Mesenchymal stem cell (in vitro differentiated cells and primary cell): ENCODE data around the gene STAB1.

Source experiments
- DNase-seq: peaks from one replicate; pipeline ENCODE4 v3.0.0-alpha.2; 2013
- H2AFZ ChIP-seq: one replicate; pipeline ENCODE4 v1.6.1; 2013; ENCODE audit warnings: low read depth, mild to moderate bottlenecking, control low read depth, inconsistent platforms, low read length, moderate library complexity
- H2AK5ac ChIP-seq: 2 replicates; pipeline ENCODE4 v1.6.1; 2013; ENCODE audit warnings: low read length, moderate library complexity, mild to moderate bottlenecking, inconsistent platforms; ENCODE audit not compliant: severe bottlenecking
- H2BK120ac ChIP-seq: one replicate; pipeline ENCODE4 v1.6.1; 2013; ENCODE audit warnings: low read depth, mild to moderate bottlenecking, inconsistent platforms, low read length, moderate library complexity
- H2BK12ac ChIP-seq, 2 experiments: one replicate each; pipeline ENCODE4 v1.6.1; 2013; ENCODE audit warnings: inconsistent platforms in 2 of 2, low read length in 2 of 2, mild to moderate bottlenecking in 2 of 2, moderate library complexity in 2 of 2, control low read depth in 1 of 2
- H2BK15ac ChIP-seq: one replicate; pipeline ENCODE4 v1.6.1; 2013; ENCODE audit warnings: mild to moderate bottlenecking, low read depth, inconsistent platforms; ENCODE audit not compliant: poor library complexity, severe bottlenecking
- H2BK5ac ChIP-seq: 2 replicates; pipeline ENCODE4 v1.6.1; 2013; ENCODE audit warnings: low read depth, mild to moderate bottlenecking, low read length, control low read depth, inconsistent platforms; ENCODE audit not compliant: poor library complexity, severe bottlenecking
- H3K14ac ChIP-seq, 2 experiments: one replicate each; pipeline ENCODE4 v1.6.1; 2013; ENCODE audit warnings: inconsistent platforms in 2 of 2, low read length in 2 of 2, control low read depth in 1 of 2, mild to moderate bottlenecking in 1 of 2, moderate library complexity in 1 of 2
- H3K18ac ChIP-seq, 2 experiments: one replicate each; pipeline ENCODE4 v1.6.1; 2013; ENCODE audit warnings: inconsistent platforms in 2 of 2, low read length in 2 of 2, control low read depth in 1 of 2, low read depth in 1 of 2, mild to moderate bottlenecking in 1 of 2
- H3K23ac ChIP-seq, 2 experiments: one replicate each; pipeline ENCODE4 v1.6.1; 2013; ENCODE audit warnings: inconsistent platforms in 2 of 2, low read length in 2 of 2, mild to moderate bottlenecking in 2 of 2, moderate library complexity in 2 of 2, control low read depth in 1 of 2
- H3K27ac ChIP-seq: 2 replicates; pipeline ENCODE4 v1.5.1; 2013; ENCODE audit warnings: mild to moderate bottlenecking, moderate library complexity, low read length, control low read depth, inconsistent platforms; ENCODE audit not compliant: poor library complexity, severe bottlenecking
- H3K27me3 ChIP-seq, 2 experiments: 2 replicates each; pipeline versions ENCODE4 v1.6.1 to v1.7.0; 2013; ENCODE audit warnings: low read length in 2 of 2, mild to moderate bottlenecking in 2 of 2, moderate library complexity in 2 of 2, control low read depth in 1 of 2, inconsistent platforms in 1 of 2; ENCODE audit not compliant: control insufficient read depth in 1 of 2, insufficient read depth in 1 of 2
- H3K36me3 ChIP-seq, 2 experiments: 2 replicates each; pipeline versions ENCODE4 v1.6.1 to v1.7.0; 2013; ENCODE audit warnings: low read length in 2 of 2, control low read depth in 1 of 2, inconsistent platforms in 1 of 2, low read depth in 1 of 2, mild to moderate bottlenecking in 1 of 2; ENCODE audit not compliant: insufficient read depth in 2 of 2, control insufficient read depth in 1 of 2
- H3K4ac ChIP-seq, 2 experiments: one replicate each; pipeline ENCODE4 v1.6.1; 2013; ENCODE audit warnings: inconsistent platforms in 2 of 2, low read length in 2 of 2, mild to moderate bottlenecking in 2 of 2, moderate library complexity in 2 of 2, control low read depth in 1 of 2, low read depth in 1 of 2
- H3K4me1 ChIP-seq: 2 replicates; pipeline ENCODE4 v1.6.1; 2013; ENCODE audit warnings: low read depth, low read length, control low read depth; ENCODE audit not compliant: control insufficient read depth, insufficient read depth
- H3K4me2 ChIP-seq: 2 replicates; pipeline ENCODE4 v1.6.1; 2013; ENCODE audit warnings: low read length, mild to moderate bottlenecking, inconsistent platforms; ENCODE audit not compliant: poor library complexity, severe bottlenecking
- H3K4me3 ChIP-seq, 2 experiments: 2 replicates each; pipeline versions ENCODE4 v1.5.1 to v1.7.0; 2013; ENCODE audit warnings: low read length in 2 of 2, mild to moderate bottlenecking in 2 of 2, control low read depth in 1 of 2, low read depth in 1 of 2; ENCODE audit not compliant: insufficient read depth in 1 of 2
- H3K79me1 ChIP-seq: replicated peaks from 2 replicates; pipeline ENCODE4 v1.6.1; 2013; ENCODE audit warnings: mild to moderate bottlenecking, control low read depth, low read length, inconsistent platforms; ENCODE audit not compliant: poor library complexity, severe bottlenecking
- H3K9ac ChIP-seq: 2 replicates; pipeline ENCODE4 v1.7.0; 2013; ENCODE audit warnings: mild to moderate bottlenecking, low read length, moderate library complexity
- H3K9me3 ChIP-seq: 2 replicates; pipeline ENCODE4 v1.7.0; 2013; ENCODE audit warnings: mild to moderate bottlenecking, low read length; ENCODE audit not compliant: control insufficient read depth
- H4K8ac ChIP-seq: one replicate; pipeline ENCODE4 v1.6.1; 2013; ENCODE audit warnings: inconsistent platforms, mild to moderate bottlenecking, low read length, moderate library complexity
- H4K91ac ChIP-seq: one replicate; pipeline ENCODE4 v1.6.1; 2013; ENCODE audit warnings: mild to moderate bottlenecking, low read length, inconsistent platforms
- WGBS: methylation state at CpG from one replicate; pipeline ENCODE4 v1.1.7; 2013; ENCODE audit warnings: mixed read lengths; 5-methylcytosine and 5-hydroxymethylcytosine counted together

STAB1 gene

DNA sequence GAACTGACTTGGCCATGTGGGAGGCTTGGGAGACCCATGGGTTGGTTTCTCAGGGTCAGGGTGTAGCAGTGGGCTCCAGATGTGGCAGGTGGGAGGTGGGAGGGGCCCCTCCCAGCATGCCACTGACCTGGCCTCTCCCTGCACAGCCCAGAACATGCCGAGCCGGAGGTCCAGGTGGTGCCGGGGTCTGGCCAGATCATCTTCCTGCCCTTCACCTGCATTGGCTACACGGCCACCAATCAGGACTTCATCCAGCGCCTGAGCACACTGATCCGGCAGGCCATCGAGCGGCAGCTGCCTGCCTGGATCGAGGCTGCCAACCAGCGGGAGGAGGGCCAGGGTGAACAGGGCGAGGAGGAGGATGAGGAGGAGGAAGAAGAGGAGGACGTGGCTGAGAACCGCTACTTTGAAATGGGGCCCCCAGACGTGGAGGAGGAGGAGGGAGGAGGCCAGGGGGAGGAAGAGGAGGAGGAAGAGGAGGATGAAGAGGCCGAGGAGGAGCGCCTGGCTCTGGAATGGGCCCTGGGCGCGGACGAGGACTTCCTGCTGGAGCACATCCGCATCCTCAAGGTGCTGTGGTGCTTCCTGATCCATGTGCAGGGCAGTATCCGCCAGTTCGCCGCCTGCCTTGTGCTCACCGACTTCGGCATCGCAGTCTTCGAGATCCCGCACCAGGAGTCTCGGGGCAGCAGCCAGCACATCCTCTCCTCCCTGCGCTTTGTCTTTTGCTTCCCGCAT is 7.9 kb upstream of the STAB1 start:
- WGBS = 97% methylated on average over 31 of the region's 31 CpGs
- H3K27ac ChIP-seq = no peak overlapping the region
- no peaks in the 10 kb centered on the region for H3K27me3 ChIP-seq
- no peaks in the 10 kb centered on the region for H3K9me3 ChIP-seq
- no peak overlapping the region for H4K8ac ChIP-seq
- H2AK5ac ChIP-seq = no peak overlapping the region
- no peak overlapping the region for H3K9ac ChIP-seq
- no peak overlapping the region for H3K23ac ChIP-seq
- H3K4me1 ChIP-seq = peaks cover 31% of the 10 kb centered on the region
- no peak overlapping the region for H3K14ac ChIP-seq
- no peak overlapping the region for H3K18ac ChIP-seq
- peaks cover 27% of the 10 kb centered on the region for H3K79me1 ChIP-seq
- H2AFZ ChIP-seq = no peak overlapping the region
- H3K36me3 ChIP-seq = peaks cover 79 to 96% of the 10 kb centered on the region in 2 experiments
- no peak overlapping the region for H3K4me3 ChIP-seq
- H2BK5ac ChIP-seq = no peak overlapping the region
- no peak overlapping the region for H2BK15ac ChIP-seq
- no peak overlapping the region for H3K4me2 ChIP-seq
- H3K4ac ChIP-seq = no peak overlapping the region
- no peak for DNase-seq
- no peak overlapping the region for H2BK120ac ChIP-seq
- no peak overlapping the region for H2BK12ac ChIP-seq
- H4K91ac ChIP-seq = no peak overlapping the region

DNA sequence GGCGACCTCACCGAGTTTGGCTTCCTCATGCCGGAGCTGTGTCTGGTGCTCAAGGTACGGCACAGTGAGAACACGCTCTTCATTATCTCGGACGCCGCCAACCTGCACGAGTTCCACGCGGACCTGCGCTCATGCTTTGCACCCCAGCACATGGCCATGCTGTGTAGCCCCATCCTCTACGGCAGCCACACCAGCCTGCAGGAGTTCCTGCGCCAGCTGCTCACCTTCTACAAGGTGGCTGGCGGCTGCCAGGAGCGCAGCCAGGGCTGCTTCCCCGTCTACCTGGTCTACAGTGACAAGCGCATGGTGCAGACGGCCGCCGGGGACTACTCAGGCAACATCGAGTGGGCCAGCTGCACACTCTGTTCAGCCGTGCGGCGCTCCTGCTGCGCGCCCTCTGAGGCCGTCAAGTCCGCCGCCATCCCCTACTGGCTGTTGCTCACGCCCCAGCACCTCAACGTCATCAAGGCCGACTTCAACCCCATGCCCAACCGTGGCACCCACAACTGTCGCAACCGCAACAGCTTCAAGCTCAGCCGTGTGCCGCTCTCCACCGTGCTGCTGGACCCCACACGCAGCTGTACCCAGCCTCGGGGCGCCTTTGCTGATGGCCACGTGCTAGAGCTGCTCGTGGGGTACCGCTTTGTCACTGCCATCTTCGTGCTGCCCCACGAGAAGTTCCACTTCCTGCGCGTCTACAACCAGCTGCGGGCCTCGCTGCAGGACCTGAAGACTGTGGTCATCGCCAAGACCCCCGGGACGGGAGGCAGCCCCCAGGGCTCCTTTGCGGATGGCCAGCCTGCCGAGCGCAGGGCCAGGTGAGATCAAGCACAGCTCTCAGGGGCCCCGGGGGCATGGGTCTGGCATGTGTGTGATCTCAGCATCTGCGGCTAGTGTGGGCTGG is 7.1 kb upstream of the STAB1 start:
- H3K4ac ChIP-seq = no peak overlapping the region
- H3K23ac ChIP-seq = no peak overlapping the region
- no peaks in the 10 kb centered on the region for H3K9me3 ChIP-seq
- H2BK15ac ChIP-seq = no peak overlapping the region
- H4K91ac ChIP-seq = no peak overlapping the region
- no peaks in the 10 kb centered on the region for H3K27me3 ChIP-seq
- H3K9ac ChIP-seq = no peak overlapping the region
- no peak overlapping the region for H3K18ac ChIP-seq
- H2AFZ ChIP-seq = no peak overlapping the region
- H3K14ac ChIP-seq = no peak overlapping the region
- H3K4me3 ChIP-seq = no peak overlapping the region
- H3K36me3 ChIP-seq = peaks cover 79 to 96% of the 10 kb centered on the region in 2 experiments
- DNase-seq = no peak
- H2BK12ac ChIP-seq = no peak overlapping the region
- peaks cover 31% of the 10 kb centered on the region for H3K4me1 ChIP-seq
- H2BK5ac ChIP-seq = no peak overlapping the region
- H4K8ac ChIP-seq = no peak overlapping the region
- no peak overlapping the region for H3K4me2 ChIP-seq
- peaks cover 26% of the 10 kb centered on the region for H3K79me1 ChIP-seq
- no peak overlapping the region for H2AK5ac ChIP-seq
- no peak overlapping the region for H3K27ac ChIP-seq
- 98% methylated on average over 59 of the region's 59 CpGs for WGBS
- H2BK120ac ChIP-seq = no peak overlapping the region

DNA sequence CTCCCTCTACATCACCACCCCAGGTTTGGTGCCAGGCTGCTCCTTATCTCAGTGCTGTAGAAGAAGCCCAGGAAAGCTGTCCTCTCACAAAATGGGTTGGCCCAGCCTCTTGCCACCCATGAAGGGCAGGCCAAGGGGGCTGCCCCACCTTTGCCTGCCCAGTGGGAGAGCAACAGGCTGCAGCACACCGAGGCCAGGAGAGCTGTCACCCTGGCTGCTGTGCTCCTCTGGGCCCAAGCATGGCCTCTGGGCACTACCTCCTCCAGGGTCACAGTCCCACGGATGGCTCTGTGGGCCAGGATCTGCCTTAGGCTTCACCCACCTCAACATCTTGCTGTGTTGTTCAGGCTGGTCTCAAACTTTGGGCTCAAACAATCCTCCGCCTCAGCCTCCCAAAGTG is 6.4 kb upstream of the STAB1 start:
- no peak for DNase-seq
- peaks cover 82 to 96% of the 10 kb centered on the region in 2 experiments for H3K36me3 ChIP-seq
- H3K79me1 ChIP-seq = peaks cover 29% of the 10 kb centered on the region
- H3K9ac ChIP-seq = no peak overlapping the region
- peaks cover 33% of the 10 kb centered on the region for H3K4me1 ChIP-seq
- no peak overlapping the region for H2BK15ac ChIP-seq
- H2BK12ac ChIP-seq = no peak overlapping the region
- no peak overlapping the region for H3K27ac ChIP-seq
- 95% methylated on average over 3 of the region's 3 CpGs for WGBS
- no peak overlapping the region for H3K4ac ChIP-seq
- no peak overlapping the region for H3K4me3 ChIP-seq
- H3K9me3 ChIP-seq = no peaks in the 10 kb centered on the region
- no peak overlapping the region for H2BK5ac ChIP-seq
- H3K18ac ChIP-seq = no peak overlapping the region
- no peak overlapping the region for H3K23ac ChIP-seq
- no peak overlapping the region for H3K14ac ChIP-seq
- no peak overlapping the region for H4K91ac ChIP-seq
- no peak overlapping the region for H4K8ac ChIP-seq
- H2AFZ ChIP-seq = no peak overlapping the region
- H3K4me2 ChIP-seq = no peak overlapping the region
- H2BK120ac ChIP-seq = no peak overlapping the region
- no peaks in the 10 kb centered on the region for H3K27me3 ChIP-seq
- no peak overlapping the region for H2AK5ac ChIP-seq

DNA sequence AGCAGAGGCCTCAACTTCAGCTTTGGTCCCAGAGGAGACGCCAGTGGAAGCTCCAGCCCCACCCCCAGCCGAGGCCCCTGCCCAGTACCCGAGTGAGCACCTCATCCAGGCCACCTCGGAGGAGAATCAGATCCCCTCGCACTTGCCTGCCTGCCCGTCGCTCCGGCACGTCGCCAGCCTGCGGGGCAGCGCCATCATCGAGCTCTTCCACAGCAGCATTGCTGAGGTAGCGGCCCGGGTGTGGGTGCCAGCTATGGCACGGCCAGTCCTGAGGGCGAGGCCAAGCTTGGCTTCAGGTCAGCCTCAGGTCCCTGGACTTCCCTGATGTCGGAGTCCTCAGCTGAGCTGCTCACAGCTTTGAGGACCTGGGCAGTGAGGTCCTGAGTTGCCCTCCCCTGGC is 5.7 kb upstream of the STAB1 start:
- Histone ChIP-seq H3K27me3 (no peaks in the 10 kb centered on the region), H3K9ac (no peak overlapping the region), H3K4me1 (peaks cover 36% of the 10 kb centered on the region), H3K4ac (no peak overlapping the region), H2BK5ac (no peak overlapping the region), H2AK5ac (no peak overlapping the region), H2BK12ac (no peak overlapping the region), H3K27ac (no peak overlapping the region), H3K14ac (no peak overlapping the region), H3K9me3 (no peaks in the 10 kb centered on the region), H2BK120ac (no peak overlapping the region), H3K36me3 (peaks cover 82 to 100% of the 10 kb centered on the region in 2 experiments), H3K4me2 (no peak overlapping the region), H4K8ac (no peak overlapping the region), H4K91ac (peak overlapping the region; percentile 35), H3K23ac (no peak overlapping the region), H2AFZ (no peak overlapping the region), H2BK15ac (no peak overlapping the region), H3K18ac (no peak overlapping the region), H3K4me3 (no peak overlapping the region), H3K79me1 (peaks cover 31% of the 10 kb centered on the region)
- WGBS = 96% methylated on average over 18 of the region's 18 CpGs
- no peak for DNase-seq
